HG02981 (cell line): ENCODE data around the gene SRPRA.
"Not testable (repeated sequence)": the region's sequence is repeated elsewhere in the genome, so short reads cannot be mapped to it uniquely, and the experiment has no call there.

Source experiments
- ATAC-seq: cut with Tn5 transposase; IDR thresholded peaks from one replicate; pipeline ENCODE4 v1.9.1; 2021; ENCODE audit warnings: mild to moderate bottlenecking, moderate library complexity; ENCODE audit not compliant: unreplicated experiment

Gene SRPRA, protein sequence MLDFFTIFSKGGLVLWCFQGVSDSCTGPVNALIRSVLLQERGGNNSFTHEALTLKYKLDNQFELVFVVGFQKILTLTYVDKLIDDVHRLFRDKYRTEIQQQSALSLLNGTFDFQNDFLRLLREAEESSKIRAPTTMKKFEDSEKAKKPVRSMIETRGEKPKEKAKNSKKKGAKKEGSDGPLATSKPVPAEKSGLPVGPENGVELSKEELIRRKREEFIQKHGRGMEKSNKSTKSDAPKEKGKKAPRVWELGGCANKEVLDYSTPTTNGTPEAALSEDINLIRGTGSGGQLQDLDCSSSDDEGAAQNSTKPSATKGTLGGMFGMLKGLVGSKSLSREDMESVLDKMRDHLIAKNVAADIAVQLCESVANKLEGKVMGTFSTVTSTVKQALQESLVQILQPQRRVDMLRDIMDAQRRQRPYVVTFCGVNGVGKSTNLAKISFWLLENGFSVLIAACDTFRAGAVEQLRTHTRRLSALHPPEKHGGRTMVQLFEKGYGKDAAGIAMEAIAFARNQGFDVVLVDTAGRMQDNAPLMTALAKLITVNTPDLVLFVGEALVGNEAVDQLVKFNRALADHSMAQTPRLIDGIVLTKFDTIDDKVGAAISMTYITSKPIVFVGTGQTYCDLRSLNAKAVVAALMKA

GRCh38 chr11:126268708-126269579, at the start of gene SRPRA, which contains the start of gene FOXRED1:
SRPRA (minus strand) TSS chr11:126268895; CDS start chr11:126268804, 91 bp downstream.
FOXRED1 (plus strand) TSS chr11:126269154; CDS start chr11:126269207, 53 bp downstream.
- ATAC-seq, result peak; percentile 98

DNA sequence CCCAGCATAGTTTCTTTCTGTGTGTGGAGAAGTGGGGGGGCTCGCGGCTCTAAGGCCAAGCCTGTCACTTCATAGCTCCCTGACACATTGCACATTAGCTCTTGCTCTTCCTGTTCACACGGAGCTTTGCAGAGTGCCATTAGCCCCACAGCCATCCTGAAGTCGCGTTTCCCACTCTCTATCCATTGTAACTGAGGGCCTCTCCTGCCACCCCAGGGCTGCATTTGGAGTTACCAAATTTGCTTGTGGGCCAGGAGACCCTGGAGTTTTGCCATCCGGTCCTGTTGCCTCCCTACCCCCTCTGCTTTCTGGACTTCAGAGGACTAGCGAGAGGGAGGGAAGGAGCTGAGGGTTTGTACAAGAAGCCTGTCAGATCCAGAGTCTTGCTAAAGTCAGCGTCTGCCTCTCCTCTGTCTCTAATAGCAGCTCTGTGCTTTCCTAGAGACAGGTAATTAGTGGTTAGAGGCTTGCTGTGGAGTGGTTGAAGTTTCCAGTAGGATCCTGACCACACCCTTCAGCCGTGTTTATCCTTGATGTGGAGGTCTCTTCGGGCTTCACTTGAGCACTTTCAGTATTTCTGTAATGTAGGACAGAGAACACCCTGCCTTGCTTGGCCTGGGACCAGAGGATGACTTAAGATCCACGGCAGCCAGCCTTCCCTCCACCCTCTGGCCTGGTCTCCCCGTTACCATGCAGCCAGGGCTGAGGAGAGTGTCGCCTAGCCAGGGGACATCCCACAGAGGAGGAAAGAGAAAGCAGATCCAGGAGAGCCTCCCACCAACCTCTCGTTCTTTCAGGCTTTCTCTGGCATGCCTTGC, 49.3 kb upstream of the SRPRA start:
- ATAC-seq, result peak; percentile 32

DNA sequence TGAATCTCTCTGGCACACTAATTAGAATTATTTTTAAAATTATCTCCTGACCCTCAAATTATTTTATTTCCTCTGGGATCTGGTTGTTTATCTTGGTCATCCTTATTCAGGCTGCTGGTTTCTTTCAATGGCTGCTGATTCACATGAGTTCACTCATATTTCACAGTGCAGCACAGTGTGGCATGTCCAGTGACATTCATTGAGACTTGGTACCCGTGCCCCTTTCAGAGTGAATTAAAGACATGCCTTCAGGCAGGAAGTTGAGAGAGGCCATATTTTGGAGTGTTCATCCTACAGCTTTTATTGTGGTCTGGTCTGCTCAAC, 48.7 kb upstream of the SRPRA start:
- ATAC-seq, result no peak

DNA sequence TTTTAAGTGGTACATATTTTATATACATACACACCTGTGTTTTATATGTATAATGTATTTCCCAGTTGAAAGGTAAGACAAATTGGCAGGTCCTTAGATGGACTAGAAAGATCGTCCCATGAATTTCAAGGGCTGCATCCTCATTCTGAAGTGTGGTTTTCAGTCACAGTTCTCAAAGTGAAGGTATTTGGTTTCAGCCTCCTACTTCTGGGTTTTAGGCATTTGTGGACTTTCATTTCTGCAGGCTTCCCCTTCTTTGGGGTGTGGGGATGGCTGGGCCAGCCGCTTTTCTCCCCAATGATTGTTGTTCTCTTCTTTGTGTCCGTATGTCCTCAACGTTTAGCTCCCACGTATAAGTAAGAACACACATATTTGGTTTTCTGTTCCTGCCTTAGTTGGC, 45.1 kb upstream of the SRPRA start:
- no peak for ATAC-seq

DNA sequence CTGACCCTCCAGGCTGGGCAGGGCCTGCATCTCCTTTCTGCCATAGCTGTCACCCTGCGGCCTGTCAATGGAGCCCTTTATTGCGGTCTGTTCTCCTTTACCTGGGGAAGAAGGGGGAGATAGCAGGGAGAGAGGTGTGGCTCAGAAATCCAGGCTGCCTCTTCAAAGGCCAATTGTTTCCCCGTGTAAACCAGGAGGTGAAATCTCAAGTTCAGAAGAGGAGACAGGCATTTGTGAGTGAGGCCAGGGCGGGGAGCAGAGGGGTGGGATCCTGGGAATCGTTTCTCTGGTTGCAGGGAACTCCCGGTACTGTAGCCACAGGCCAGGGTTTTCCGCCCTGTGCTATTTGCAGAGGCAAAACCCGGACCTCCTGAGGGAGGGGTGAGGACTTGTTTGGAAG, 44.3 kb upstream of the SRPRA start:
- no peak for ATAC-seq

- ATAC-seq, result peak; percentile 77
These were observed 43.0 kb upstream of the SRPRA start for GRCh38 chr11:126311401-126312291.

GRCh38 chr11:126310992-126311310, 42.3 kb upstream of the SRPRA start:
- no peak for ATAC-seq

DNA sequence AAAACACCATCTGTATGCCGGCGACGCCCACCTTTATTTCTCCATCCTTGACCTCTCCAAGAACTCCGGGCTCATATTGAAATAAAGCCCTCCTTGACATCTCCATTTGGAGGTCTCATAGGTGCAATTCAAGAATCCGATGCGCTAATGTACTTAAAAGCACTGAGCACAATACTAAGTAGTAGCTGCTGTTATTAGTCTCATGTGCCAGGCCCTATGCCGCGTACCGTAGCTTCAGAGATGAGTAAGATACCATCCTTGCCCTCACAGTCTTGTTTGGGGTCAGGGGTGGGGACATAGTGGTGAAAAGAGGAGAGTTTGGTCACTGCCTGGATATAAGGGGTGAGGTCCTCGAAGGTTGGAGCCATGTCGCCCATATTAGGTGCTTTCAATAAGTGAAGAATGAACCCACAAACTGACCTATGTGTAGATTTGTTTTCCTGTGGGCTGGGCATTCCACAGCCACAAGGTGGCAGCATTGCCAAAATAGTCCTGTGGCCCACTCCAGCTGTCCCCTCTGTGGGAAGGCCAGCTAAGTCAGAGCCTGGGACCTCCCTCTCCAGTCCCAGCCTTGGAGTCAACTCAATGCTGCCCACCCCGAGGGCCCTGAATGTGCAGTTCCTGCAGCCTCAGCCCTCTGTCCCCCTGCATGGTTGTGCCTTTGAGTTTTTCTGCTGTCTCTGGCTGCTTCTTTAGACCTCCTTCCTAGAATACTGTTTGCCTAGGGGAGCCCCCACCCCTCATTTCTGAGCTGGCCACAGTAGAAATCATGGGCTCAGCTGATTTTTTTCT, 41.7 kb upstream of the SRPRA start:
- ATAC-seq, result peak; percentile 32

GRCh38 chr11:126308771-126309170, 40.1 kb upstream of the SRPRA start:
- not testable (repeated sequence) for ATAC-seq

DNA sequence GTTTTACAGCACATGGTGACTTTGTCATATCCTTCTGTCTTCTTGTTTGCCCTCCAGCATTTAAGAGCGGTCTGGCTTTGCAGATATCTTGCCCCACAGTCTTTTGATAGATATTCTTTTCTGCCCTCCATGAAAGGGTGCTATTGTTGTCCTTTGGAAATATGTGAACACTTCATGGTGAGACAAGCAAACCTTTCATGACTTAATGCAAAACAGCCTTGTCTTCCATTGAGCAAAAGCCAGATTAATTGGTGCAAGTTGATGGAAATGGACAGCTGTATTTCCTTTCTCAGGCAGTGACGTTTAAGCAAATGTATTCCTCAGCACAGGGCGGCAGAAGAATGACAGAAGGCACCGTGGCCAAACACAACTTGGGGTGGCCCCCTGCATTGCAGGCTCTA, 39.6 kb upstream of the SRPRA start:
- ATAC-seq, result no peak

DNA sequence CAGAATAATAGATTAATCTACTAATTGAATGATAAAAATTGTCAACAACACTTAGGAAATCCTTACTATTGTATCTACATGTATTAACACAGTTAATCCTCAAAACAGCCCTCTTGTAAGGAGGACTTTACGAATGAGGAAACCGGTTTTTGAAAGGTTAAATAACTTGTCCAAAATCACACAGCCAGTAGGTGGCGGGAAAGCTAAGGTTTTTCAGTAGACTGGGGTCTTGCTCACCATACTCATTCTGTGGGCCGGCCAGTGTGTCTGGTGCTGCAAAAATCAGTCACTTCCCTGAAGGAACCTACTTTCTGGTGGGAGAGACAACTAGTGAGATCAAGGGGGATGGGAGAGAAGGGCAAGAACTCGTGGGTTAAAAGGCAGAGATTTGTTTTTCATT, 39.0 kb upstream of the SRPRA start:
- no peak for ATAC-seq

GRCh38 chr11:126305699-126306098, 37.0 kb upstream of the SRPRA start:
- peak; percentile 60 for ATAC-seq

- ATAC-seq, result no peak
These were observed 35.9 kb upstream of the SRPRA start for GRCh38 chr11:126304457-126305075.

GRCh38 chr11:126303623-126304456, 35.1 kb upstream of the SRPRA start, which contains the start of gene DCPS:
DCPS (plus strand) TSS chr11:126304060; CDS start chr11:126304081, 21 bp downstream.
- ATAC-seq, result peak; percentile 81

GRCh38 chr11:126297004-126297403, 28.3 kb upstream of the SRPRA start:
- ATAC-seq, result no peak

GRCh38 chr11:126293726-126294125, 25.0 kb upstream of the SRPRA start:
- no peak for ATAC-seq

GRCh38 chr11:126290887-126291286, 22.2 kb upstream of the SRPRA start:
- no peak for ATAC-seq
